Stimulated activated memory B cell treated with anti-CD40 and anti-IgM and Interleukin-4, amounts not matched to agents 10 μg/mL and 1 μg/mL and 100 μg/mL, for 72 hours (primary cell): ENCODE results near the gene RHOF.
A peak's percentile ranks its signal among the peaks of the same experiment; 100 is the strongest.
"Not testable (repeated sequence)": the region's sequence is repeated elsewhere in the genome, so short reads cannot be mapped to it uniquely, and the experiment has no call there.

ENCODE experiments used
- ATAC-seq: fragments of 150-1000 bp; cut with Tn5 transposase; 2 replicates; pipeline ENCODE4 v1.10.0; 2021
- H3K27ac Mint-ChIP-seq: one replicate; pipeline ENCODE4 v1.8.0; 2022; ENCODE audit warnings: mild to moderate bottlenecking, mixed read lengths
- H3K27me3 Mint-ChIP-seq: one replicate; pipeline ENCODE4 v1.8.0; 2022; ENCODE audit warnings: mixed read lengths
- H3K36me3 Mint-ChIP-seq: one replicate; pipeline ENCODE4 v1.8.0; 2022; ENCODE audit warnings: mixed read lengths
- H3K4me1 Mint-ChIP-seq: one replicate; pipeline ENCODE4 v1.8.0; 2022; ENCODE audit warnings: mixed read lengths
- H3K4me3 Mint-ChIP-seq: one replicate; pipeline ENCODE4 v1.8.0; 2022; ENCODE audit warnings: mild to moderate bottlenecking, moderate library complexity, mixed read lengths
- H3K9me3 Mint-ChIP-seq: one replicate; pipeline ENCODE4 v1.8.0; 2022; ENCODE audit warnings: mixed read lengths

Gene RHOF

DNA sequence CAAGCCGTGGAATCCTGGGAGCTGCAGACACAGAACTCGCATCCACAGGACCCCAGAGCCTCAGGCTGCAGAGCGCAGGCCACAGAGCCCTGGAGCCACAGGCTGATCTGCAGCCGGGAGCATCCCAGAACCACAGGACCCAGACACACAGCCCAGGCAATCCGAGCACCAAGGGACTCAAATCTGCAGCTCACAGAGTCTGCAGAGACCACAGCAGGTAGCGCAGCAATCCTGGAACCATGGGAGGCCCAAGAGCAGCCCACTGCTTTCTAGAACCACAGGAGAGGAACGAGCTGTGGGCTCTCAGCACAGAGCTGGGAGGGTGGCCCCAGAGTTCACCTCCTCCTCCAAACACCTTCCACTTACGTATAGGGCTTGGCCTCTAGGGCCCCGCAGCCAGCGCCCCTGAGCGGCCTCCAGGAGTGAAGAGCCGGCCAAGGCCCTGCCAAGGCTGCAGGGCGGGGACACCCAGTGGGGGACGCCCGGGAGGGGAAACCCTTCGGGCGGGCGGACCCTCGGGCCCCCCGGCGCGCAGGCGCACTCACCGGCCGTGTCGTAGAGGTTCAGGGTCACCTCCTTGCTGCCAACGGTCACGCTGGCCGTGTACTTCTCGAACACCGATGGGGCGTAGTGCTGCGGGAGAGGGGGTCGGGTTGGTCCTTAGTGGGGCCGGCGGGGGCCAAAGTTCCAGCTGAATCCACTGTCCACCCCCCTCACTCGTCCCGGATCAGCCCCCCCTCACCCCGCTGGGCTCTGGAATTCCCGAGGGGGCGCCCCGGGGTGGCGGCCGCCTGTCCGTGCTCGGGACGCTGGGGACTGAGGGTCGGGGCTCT is 665 bp downstream of the RHOF start:
- peaks cover 65% of the 10 kb centered on the region for H3K4me1 Mint-ChIP-seq
- no peaks in the 10 kb centered on the region for H3K9me3 Mint-ChIP-seq
- peak; percentile 49 for ATAC-seq
- H3K27me3 Mint-ChIP-seq = no peaks in the 10 kb centered on the region
- peak overlapping the region; percentile 86 for H3K4me3 Mint-ChIP-seq
- H3K27ac Mint-ChIP-seq = peak overlapping the region; percentile 95
- H3K36me3 Mint-ChIP-seq = peaks cover 41% of the 10 kb centered on the region

DNA sequence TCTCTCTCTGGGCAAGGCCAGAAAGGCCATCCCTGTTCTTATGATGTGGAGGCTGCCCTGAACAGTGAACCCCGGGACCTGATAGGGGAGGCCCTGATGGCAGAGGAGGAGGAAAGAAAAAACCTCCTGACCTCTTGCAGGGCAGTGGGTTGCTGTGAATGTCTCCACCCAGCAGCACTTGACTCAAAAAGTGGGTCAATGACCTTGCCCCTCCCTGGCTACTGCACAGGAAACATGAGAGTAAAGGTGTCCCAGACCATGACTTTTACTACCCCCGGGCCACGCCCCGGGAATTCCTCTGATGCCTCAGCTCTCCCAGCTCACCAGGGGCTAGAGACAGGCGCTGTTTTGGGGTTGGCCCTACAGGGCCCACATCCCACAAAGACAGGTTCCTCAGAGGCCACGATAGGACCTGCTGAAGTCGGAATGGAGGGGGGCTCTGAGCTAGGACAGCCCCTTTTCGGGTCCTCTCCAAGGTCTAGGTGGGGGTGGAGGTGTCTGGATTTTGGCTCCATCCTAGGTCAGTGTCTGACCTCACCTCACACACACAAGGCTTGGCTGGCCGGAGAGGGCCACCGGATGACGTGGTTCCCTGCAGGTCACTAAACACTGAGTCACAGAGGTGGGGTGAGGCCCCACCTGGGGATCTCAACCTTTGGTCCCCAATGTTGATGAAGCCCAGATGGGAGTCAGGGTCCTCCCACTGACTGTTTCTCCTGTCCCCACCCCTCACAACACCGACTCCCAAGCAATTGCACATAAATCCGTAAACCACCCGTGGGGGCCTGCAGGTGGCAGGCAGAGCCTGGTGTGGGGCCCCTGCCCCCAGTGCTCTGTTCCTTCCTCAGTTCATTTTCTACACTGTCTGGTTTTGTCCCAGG is 1.6 kb downstream of the RHOF start:
- ATAC-seq = no peak

DNA sequence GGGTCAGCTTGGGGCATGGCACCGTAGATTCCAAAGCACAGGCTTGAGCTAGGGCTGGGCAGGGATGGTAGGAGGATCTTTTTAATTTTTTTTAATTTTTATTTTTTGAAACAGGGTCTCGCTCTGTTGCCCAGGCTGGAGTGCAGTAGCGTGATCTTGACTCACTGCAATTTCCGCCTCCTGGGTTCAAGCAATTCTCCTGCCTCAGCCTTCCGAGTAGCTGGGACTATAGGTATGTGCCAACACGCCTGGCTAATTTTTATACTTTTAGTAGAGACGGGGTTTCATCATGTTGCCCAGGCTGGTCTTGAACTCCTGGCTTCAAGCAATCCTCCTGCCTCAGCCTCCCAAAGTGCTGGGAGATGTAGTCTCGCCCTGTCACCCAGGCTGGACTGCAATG is 2.7 kb downstream of the RHOF start:
- Mint-ChIP-seq H3K4me1 (peaks cover 77% of the 10 kb centered on the region), H3K36me3 (peaks cover 50% of the 10 kb centered on the region), H3K4me3 (peak overlapping the region; percentile 86), H3K27ac (peak overlapping the region; percentile 95)
- H3K9me3 Mint-ChIP-seq, H3K27me3 Mint-ChIP-seq, ATAC-seq: not testable (repeated sequence)

More for the DNA sequence above, 1.6 kb downstream of the RHOF start:
- no peaks in the 10 kb centered on the region for H3K27me3 Mint-ChIP-seq
- H3K9me3 Mint-ChIP-seq = no peaks in the 10 kb centered on the region
- peaks cover 43% of the 10 kb centered on the region for H3K36me3 Mint-ChIP-seq
- H3K27ac Mint-ChIP-seq = peak overlapping the region; percentile 95
- peak overlapping the region; percentile 86 for H3K4me3 Mint-ChIP-seq
- H3K4me1 Mint-ChIP-seq = peaks cover 66% of the 10 kb centered on the region

DNA sequence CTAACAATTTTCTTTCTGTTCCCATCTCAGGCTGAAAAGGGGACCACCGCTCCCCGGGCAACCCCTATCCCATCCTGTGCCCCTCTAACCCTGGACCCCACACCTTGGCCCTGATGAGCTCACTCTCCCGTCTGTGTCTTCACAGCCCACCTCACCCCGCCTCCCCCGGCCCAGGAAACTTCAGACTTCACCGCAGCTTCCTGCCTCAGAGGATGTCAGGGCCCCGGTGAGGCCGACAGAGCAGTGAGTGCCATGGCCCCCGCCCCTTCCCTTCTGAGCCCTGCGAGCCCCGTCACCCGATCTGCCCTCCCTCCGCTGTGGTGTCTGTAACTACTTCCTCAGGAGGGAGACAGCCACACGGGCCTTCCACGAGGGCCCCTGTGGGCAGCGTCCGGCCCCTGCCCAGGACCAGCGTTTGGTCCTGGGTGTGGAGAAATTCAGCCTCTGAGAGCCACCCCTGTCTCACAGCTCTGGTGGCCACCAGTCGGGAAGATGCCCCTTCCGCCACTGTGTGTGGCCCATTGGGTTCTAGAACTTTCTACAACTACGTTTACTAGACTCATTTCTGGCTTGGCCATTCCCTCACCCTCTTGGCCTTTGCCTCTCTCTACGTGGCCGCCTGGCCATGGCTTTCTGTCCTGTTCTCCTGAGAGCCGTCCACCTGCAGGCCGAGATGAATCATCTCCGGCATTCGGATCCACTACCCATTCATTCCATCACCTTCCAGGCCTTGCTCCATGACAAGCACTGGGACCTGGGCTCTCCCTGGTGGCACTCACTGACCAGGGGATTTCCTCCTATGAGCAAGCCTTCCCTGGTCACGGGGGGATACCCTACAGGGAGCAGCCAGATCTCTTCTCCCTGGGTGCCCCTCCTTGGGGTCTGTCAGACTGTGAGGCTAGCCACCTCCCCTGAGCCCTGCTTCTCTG is 3.4 kb downstream of the RHOF start:
- H3K27ac Mint-ChIP-seq = peak overlapping the region; percentile 95
- no peaks in the 10 kb centered on the region for H3K27me3 Mint-ChIP-seq
- peaks cover 48% of the 10 kb centered on the region for H3K36me3 Mint-ChIP-seq
- H3K9me3 Mint-ChIP-seq = no peaks in the 10 kb centered on the region
- H3K4me1 Mint-ChIP-seq = peaks cover 76% of the 10 kb centered on the region
- peak overlapping the region; percentile 83 for H3K4me3 Mint-ChIP-seq
- ATAC-seq = peak; percentile 79

DNA sequence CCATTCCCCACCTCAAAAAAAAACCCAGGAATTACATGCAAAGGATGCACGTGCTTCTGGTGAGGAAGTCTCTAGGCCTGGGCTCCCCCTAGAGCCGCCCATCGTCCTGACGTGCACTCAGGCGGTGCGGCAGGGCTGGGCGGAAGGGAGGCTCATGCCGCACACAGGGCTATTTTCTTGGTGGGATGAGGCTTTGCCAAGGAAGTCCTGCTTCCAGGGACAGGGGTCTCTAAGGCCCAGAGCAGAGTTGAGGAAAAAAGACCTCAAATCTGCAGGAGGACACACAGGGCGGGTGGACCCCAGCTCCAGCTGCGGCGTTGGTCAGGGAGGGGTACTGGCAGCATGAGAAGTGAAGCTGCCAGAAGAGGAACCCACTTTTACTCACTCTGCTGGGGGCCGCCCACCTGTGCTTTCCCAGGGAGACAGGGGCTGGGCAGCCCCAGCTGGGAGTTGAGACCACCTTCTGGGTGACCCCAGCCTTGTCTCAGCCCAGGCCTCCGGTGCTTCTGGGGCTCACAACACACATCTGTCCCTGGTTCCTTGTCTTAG is 4.2 kb downstream of the RHOF start:
- Mint-ChIP-seq H3K4me1 (peaks cover 76% of the 10 kb centered on the region), H3K27ac (peak overlapping the region; percentile 95), H3K9me3 (no peaks in the 10 kb centered on the region), H3K4me3 (peak overlapping the region; percentile 83), H3K36me3 (peaks cover 52% of the 10 kb centered on the region), H3K27me3 (no peaks in the 10 kb centered on the region)
- peak; percentile 29 for ATAC-seq

DNA sequence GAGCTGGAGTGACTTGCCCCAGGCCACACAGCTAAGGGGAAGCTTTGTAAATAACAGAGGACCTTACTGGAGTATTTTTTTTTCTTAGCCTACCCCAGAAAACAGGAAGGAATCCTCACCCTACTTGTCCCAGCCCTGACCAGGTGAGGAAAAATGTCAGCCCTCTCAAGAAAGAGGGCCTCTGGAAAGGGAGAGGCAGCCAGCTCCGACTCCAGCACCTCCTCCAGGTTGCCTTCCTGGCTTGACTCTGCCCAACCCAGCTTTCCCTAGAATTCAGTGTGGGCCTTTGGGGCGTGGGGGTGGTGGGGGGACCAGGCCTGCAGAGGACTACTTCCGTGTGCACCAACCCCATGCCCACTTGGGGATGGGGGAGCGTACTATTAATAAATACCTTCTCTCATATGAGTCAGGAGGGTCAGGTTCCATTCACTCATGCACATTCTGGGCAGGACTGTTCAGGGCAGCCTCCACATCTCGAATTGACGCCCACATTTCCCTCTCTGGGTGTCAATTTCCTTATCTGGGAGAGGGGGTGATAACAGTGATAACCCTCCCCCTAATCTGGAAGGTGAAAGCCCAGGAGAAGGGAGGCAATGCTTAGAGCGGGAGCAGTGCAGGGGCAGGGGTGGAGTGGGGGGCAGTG is 5.2 kb downstream of the RHOF start:
- Mint-ChIP-seq H3K27ac (peak overlapping the region; percentile 95), H3K4me1 (peaks cover 81% of the 10 kb centered on the region), H3K27me3 (no peaks in the 10 kb centered on the region), H3K36me3 (peaks cover 59% of the 10 kb centered on the region), H3K9me3 (no peaks in the 10 kb centered on the region), H3K4me3 (peak overlapping the region; percentile 83)
- no peak for ATAC-seq

DNA sequence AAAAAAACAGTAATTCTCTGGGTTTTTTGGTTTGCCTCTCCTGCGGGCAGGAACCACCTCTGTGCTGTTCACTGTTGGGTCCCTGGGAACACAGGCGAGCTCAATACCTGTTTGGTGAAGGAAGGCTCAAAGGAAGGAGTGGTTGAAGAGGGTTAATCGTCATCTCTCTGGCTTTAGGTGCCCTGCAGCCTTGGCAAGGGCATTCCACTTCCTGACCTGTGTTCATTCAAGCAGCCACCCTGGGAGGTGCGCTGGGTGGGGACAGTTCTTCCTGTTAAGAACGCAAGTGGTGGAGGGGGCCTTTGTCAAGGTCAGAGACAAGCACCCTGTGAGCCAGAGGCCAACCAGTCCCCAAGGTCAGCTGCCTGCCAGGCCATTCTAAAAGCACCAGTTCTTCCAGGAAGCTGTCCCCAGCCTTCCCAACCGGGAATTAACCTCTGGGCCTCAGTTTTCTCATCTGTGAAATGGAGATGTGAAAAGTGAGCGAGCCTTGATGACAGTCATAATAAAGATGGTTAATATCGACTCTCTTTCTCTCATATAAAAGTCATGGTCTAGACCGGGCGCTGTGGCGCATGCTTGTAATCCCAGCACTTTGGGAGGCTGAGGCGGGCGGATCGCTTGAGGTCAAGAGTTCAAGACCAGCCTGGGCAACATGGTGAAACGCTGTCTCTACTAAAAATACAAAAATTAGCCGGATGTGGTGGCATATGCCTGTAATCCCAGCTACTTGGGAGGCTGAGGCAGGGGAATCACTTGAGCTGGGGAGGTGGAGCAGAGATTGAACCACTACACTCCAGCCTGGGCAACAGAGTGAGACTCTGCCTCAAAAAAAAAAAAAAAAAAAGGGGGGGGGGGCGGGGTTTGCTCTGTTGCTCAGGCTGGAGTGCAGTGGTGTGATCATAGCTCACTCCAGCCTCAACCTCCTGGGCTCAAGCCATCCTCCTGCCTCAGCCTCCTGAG is 6.1 kb downstream of the RHOF start:
- H3K9me3 Mint-ChIP-seq = no peaks in the 10 kb centered on the region
- H3K4me3 Mint-ChIP-seq = peak overlapping the region; percentile 83
- ATAC-seq = no peak
- peaks cover 55% of the 10 kb centered on the region for H3K36me3 Mint-ChIP-seq
- peaks cover 91% of the 10 kb centered on the region for H3K4me1 Mint-ChIP-seq
- no peaks in the 10 kb centered on the region for H3K27me3 Mint-ChIP-seq
- H3K27ac Mint-ChIP-seq = peak overlapping the region; percentile 95

DNA sequence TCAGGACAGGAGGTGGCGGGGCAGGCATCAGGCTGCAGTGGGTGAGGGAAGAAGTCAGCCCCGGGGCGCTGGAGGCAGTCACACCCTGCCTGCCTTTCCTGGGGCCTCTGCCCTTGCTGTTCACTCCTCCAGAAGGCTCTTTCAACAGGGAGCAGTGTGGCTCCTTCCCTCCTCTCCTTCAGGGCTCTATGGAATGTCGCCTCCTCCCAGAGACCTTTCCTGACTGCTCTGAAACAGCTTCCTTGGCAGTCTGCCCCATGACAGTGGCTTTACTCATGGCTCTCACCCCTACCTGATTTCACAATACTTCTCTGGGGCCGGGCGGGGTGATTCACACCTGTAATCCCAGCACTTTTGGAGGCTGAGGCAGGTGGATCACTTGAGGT is 7.1 kb downstream of the RHOF start:
- H3K9me3 Mint-ChIP-seq = no peaks in the 10 kb centered on the region
- peaks cover 47% of the 10 kb centered on the region for H3K36me3 Mint-ChIP-seq
- peak overlapping the region; percentile 95 for H3K27ac Mint-ChIP-seq
- peak overlapping the region; percentile 59 for H3K4me3 Mint-ChIP-seq
- no peaks in the 10 kb centered on the region for H3K27me3 Mint-ChIP-seq
- no peak for ATAC-seq
- H3K4me1 Mint-ChIP-seq = peaks cover 96% of the 10 kb centered on the region

DNA sequence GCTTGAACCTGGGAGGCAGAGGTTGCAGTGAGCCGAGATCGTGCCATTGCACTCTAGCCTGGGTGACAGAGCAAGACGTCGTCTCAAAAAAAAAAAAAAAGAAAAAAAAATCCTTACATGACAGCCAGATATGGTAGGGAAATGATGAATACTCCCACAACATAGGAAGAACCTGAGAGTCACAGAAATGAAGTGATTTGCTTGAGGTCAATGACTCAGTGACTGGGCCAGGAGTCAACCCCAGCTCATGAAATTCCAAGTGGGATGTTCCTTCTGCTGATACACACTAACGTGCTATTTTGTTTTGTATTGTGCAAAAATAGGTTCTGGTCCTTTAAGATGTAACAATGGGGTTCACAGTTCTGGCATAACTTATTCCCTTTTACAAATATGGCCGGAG is 9.0 kb downstream of the RHOF start:
- Mint-ChIP-seq H3K9me3 (no peaks in the 10 kb centered on the region), H3K36me3 (peaks cover 45% of the 10 kb centered on the region), H3K27me3 (no peaks in the 10 kb centered on the region), H3K4me1 (peaks cover 85% of the 10 kb centered on the region), H3K4me3 (peak overlapping the region; percentile 42), H3K27ac (peak overlapping the region; percentile 95)
- ATAC-seq = no peak

DNA sequence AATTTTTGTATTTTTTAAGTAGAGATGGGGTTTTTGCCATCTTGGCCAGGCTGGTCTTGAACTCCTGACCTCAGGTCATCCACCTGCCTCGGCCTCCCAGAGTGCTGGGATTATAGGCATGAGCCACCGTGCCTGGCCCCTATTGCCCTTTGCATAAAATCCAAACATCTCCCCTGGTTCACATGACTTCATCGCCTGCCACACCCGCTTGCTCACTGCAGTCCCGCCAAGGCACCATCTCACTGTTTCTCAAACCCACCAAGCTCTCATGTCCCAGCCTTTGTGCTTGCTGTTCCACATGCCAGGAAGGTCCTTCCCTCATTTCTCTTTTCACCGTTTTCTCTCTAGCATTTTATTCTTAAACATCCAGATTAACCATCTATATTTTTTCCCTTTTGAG is 9.7 kb downstream of the RHOF start:
- Mint-ChIP-seq H3K36me3 (peaks cover 52% of the 10 kb centered on the region), H3K27me3 (no peaks in the 10 kb centered on the region), H3K4me3 (peak overlapping the region; percentile 42), H3K27ac (peak overlapping the region; percentile 95), H3K9me3 (no peaks in the 10 kb centered on the region), H3K4me1 (peaks cover 82% of the 10 kb centered on the region)
- ATAC-seq = no peak

DNA sequence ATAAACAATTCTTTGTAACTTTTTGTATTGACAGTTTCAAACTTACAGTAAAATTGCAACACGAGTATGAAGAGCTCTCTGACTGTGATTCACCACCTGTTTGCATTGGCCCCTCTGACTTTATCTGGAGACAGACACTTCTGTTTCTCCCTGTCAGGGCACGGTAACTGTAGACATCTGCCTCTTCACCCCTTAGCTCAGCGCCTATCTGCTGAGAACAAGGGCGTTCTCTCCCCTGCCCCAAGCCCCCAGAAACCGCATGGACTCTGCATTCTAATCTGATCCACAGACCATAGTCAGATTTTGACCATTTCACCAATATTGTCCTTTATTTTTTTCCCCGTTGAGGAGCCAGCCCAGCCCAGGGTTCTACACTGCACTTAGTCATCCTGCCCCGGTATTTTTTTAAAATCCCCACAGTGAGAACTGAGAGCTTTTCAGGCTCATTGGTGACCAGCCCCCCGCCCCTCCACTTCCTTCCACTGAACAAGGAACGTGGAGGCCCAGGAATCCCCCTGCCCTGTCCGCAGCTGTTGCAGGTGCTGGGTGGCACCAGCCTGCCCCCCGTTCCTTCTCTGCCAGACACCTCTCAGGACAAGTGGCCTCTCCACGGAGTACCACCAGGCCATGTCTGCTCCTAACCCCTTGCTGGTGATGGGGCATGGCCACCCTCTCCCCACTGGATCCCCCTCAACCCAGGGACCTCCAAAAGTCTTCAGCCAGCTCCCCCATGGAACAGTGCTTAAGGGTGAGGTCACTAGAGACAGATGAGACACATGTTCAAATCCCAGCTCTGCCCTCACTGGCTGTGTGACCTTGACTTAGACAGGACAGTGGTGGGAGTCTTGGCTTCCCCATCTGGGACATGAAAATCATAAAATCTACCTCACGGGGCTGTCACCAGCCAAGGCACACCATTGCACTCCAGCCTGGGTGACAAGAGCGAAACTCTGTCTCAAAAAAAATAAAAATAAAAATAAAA is 11.2 kb downstream of the RHOF start:
- ATAC-seq = peak; percentile 92
- Mint-ChIP-seq H3K27ac (peak overlapping the region; percentile 95), H3K27me3 (no peaks in the 10 kb centered on the region), H3K4me1 (peaks cover 76% of the 10 kb centered on the region), H3K36me3 (peaks cover 48% of the 10 kb centered on the region), H3K4me3 (peak overlapping the region; percentile 70), H3K9me3 (no peaks in the 10 kb centered on the region)

DNA sequence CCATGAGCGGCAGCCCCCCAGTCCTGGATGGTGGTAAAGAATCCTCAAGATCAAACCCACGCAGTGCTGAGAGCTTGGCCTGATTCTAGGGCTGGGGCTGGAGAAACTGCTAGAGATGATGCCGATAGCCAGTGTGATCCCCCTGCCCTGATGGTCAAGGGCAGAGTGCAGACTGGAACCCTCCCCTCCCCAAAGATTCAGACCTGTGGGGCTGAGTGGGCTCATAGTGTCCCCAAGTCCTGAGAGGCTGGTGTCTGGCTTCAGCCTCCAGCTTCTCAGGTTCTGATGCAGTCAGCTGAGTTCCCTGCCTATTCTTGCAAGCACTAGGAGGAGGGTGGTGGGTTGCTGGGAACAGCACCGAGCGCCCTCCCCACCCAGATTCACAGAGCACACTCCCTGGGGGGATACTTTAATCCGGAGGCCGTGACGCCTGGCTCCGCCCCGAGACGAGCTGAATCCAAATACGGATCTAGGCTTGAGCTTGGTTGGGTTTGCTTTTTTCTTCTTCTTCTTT is 11.9 kb downstream of the RHOF start:
- H3K36me3 Mint-ChIP-seq = peaks cover 40% of the 10 kb centered on the region
- peak overlapping the region; percentile 95 for H3K27ac Mint-ChIP-seq
- peak; percentile 63 for ATAC-seq
- H3K9me3 Mint-ChIP-seq = no peaks in the 10 kb centered on the region
- H3K4me1 Mint-ChIP-seq = peaks cover 72% of the 10 kb centered on the region
- H3K27me3 Mint-ChIP-seq = no peaks in the 10 kb centered on the region
- peak overlapping the region; percentile 70 for H3K4me3 Mint-ChIP-seq
